Left cardiac atrium (tissue), 4 donors: Measurements from ENCODE around the gene KCNG2. TPM values are rescaled to one million over a fixed set of nuclear protein-coding genes. Genes with fewer than 3 reads are reported as not detected.
"Not testable (repeated sequence)": the region's sequence is repeated elsewhere in the genome, so short reads cannot be mapped to it uniquely, and the experiment has no call there.

Source experiments
- ATAC-seq, 2 donors: fragments of 200-7000 bp; cut with Tn5 transposase; one replicate each; pipeline ENCODE4 v1.9.1; 2020; ENCODE audit warnings: mild to moderate bottlenecking in 2 of 2, moderate library complexity in 2 of 2
- DNase-seq: peaks from one replicate; pipeline ENCODE4 v3.0.0-alpha.2; 2020
- intact Hi-C, 2 donors: fragments of 100-400 bp; cut with DNase I; formaldehyde crosslinking; loops; one replicate each; pipeline versions ENCODE4 v1.14.1 to v1.15.1; 2022 to 2023
- total RNA-seq, 2 donors: library from RNA; stranded (reverse); fragmentation: NEBNext Ultra II Directional; extraction: Animal tissue kit (Norgen Biotek cat#: 25700); gene quantifications; one replicate each; pipeline ENCODE4 v1.2.1, GENCODE V29; 2021
- donor health status: DM: no; HTN: yes; CAD: no.
- donor health status: DM: no; HTN: yes; CAD: no; lungs with severe emphysema.
- donor health status: DM: yes; HTN: yes; CAD: no.
- donor health status: Dilated cardiomyopathy.

Gene KCNG2
- total RNA-seq, 2 donors from 2014 or later, result 0.15 TPM; not detected in 1

GRCh38 chr18:79861687-79862086, 63.9 kb downstream of the KCNG2 start:
- intact Hi-C loops, result no loop called here
- ATAC-seq (no peak), DNase-seq (no peak)

GRCh38 chr18:79862562-79862961, 64.8 kb downstream of the KCNG2 start:
- intact Hi-C loops, result no loop called here
- ATAC-seq, result no peak
- no peak for DNase-seq

- ATAC-seq, result no peak
- no peak for DNase-seq
- intact Hi-C loops, result no loop called here
Measured at GRCh38 chr18:79863161-79864005, 65.6 kb downstream of the KCNG2 start.

- no peak for ATAC-seq
- intact Hi-C loops, result no loop called here
- no peak for DNase-seq
Measured at GRCh38 chr18:79864006-79864725, 66.4 kb downstream of the KCNG2 start.

GRCh38 chr18:79864955-79865354, 67.2 kb downstream of the KCNG2 start:
- intact Hi-C loops, DNase-seq, ATAC-seq: not testable (repeated sequence)

- intact Hi-C loops, DNase-seq, ATAC-seq: not testable (repeated sequence)
Measured at GRCh38 chr18:79865951-79866350, 68.2 kb downstream of the KCNG2 start.

GRCh38 chr18:79866889-79867574, 69.3 kb downstream of the KCNG2 start:
- DNase-seq (no peak), ATAC-seq (no peak)
- intact Hi-C loops, result no loop called here

GRCh38 chr18:79867666-79868065, 69.9 kb downstream of the KCNG2 start:
- DNase-seq (no peak), ATAC-seq (no peak)
- intact Hi-C loops, result no loop called here

GRCh38 chr18:79868168-79868784, 70.5 kb downstream of the KCNG2 start:
- ATAC-seq (no peak), DNase-seq (no peak)
- intact Hi-C loops, result no loop called here

GRCh38 chr18:79868811-79869541, 71.2 kb downstream of the KCNG2 start:
- DNase-seq (no peak), ATAC-seq (no peak)
- intact Hi-C loops, result no loop called here

GRCh38 chr18:79869591-79870300, 72.0 kb downstream of the KCNG2 start:
- DNase-seq (no peak), ATAC-seq (no peak)
- intact Hi-C loops, result no loop called here

GRCh38 chr18:79870301-79871025, 72.7 kb downstream of the KCNG2 start:
- ATAC-seq, result no peak
- DNase-seq, result no peak
- intact Hi-C loops, result no loop called here

GRCh38 chr18:79871026-79871390, 73.3 kb downstream of the KCNG2 start:
- intact Hi-C loops, result no loop called here
- no peak for ATAC-seq
- no peak for DNase-seq

- DNase-seq (no peak), ATAC-seq (no peak)
- intact Hi-C loops, result no loop called here
Measured at GRCh38 chr18:79871481-79872091, 73.8 kb downstream of the KCNG2 start.

GRCh38 chr18:79872527-79873444, 75.0 kb downstream of the KCNG2 start:
- ATAC-seq (no peak), DNase-seq (no peak)
- intact Hi-C loops, result no loop called here

GRCh38 chr18:79873449-79874110, 75.8 kb downstream of the KCNG2 start:
- intact Hi-C loops, result no loop called here
- peak in 1 of 2 donors; percentile 53 for ATAC-seq
- DNase-seq, result no peak
